Stimulated activated CD4-positive, alpha-beta T cell treated with anti-CD3 and anti-CD28 coated beads, TNF-alpha, amount 100 ng/mL, for 48 hours (primary cell): ENCODE results near the gene IMMP2L.

Experiments used
- DNase-seq, 3 donors: peaks; one replicate each; pipeline ENCODE4 v3.0.0-alpha.2; 2020; ENCODE audit warnings: low read depth in 3 of 3

The IMMP2L gene

GRCh38 chr7:110645060-110645459 is 917.2 kb downstream of the IMMP2L start:
- no peak for DNase-seq

GRCh38 chr7:110637252-110637651 is 925.0 kb downstream of the IMMP2L start:
- no peak for DNase-seq

- no peak for DNase-seq
Measured at GRCh38 chr7:110633313-110633712, 929.0 kb downstream of the IMMP2L start.

DNA sequence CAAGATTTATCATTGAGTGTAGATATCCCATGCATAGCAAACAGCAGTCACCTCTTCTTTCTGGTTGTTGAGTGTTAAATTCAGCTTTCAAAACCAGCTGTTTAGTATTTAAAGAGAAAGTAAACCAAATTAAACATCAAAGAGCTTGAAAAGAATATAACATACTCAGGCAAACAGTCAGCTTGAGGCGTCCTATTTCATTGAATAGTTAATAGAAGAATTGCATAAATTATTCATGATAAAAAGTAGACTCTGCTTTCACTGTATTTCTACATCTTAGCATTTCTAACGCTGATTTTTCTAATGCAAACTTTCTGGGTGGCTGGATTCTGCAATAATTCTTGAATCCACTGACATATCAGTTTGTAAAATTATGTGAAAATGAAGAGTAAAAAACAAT is 935.9 kb downstream of the IMMP2L start:
- DNase-seq = no peak

DNA sequence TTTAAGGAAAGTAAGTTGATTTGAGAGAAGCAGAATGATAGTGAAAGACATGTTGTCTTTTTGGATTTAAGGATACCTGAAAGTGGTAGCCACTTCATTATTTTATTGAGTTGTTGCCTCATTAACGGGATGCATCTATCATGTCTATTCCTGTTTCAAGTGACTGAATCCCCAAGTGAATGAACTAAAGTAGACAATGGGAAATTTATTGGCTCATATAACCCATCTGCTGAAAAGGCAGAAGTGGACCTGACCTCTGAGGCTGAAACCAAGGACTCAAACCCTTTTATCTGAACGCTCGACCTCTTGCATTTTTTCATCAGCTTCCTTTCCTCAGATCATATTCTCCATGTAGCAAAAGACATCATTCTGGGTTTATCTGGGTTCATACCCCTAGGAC is 937.0 kb downstream of the IMMP2L start:
- no peak for DNase-seq

DNA sequence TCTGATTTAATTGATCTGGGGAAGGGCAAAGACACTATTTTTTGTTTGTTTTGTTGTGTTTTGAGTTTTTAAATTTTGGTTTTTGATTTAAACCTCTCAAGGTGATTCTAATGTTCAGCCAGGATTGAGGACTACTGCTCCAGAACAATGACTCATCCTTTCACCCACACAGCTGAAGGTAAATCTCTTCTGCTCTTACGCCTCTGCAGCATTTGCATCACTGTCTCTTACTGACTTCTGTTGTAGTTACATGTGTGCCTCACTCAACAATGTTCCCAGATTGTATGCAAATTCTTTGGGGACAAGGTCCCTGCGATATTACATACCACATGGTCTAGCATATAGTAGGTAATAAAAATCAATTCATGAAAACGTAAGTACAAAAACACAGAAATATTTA is 938.9 kb downstream of the IMMP2L start:
- DNase-seq = no peak

DNA sequence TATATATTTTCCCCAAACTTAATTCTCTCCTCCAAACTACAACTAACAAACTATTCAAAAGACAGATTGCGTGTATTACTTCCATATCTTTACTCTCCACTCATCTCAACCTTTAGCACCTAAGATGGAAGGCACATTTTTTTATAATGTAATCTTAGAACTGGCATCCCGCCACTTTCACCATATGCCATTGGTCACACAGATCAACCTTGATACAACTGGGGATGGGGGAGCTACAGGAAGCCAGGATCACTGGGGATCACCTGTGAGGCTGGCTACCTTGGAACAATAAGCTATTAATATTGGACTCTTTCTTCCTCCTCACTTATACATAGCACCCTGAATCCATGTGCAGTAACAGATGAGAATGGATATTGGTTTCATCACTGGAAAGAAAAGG is 941.0 kb downstream of the IMMP2L start:
- DNase-seq = no peak

DNA sequence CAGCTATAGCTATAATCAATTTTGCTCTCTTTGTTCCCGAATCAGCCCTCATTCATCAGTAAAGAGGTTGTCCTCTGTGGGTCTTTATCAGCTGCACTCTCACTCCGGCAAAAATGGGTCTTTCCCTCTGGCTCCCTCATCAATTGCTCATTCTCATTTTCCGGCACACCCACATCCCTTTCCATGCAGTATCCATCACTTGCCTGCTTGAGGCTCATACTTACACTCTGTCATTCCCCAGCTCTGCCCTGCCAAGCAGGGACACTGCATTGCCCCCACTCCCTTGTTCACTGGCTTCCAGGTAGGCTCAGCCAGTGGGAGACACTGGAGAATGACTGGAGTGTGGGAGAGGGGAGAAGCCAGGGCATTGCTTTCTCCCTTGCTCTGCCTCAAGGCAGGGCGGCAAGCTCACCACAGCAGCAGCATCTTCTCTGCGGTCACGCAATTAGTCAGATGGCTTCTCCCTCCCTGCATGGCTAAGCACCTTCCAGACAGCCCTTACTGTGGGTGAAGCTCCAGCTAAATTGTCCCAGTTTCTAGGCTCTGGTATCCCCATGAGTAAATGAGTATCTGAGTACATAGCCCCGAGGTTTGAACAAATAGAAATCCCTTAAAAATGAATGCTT is 942.1 kb downstream of the IMMP2L start:
- no peak for DNase-seq
